ENCODE measurements around the gene TMEM145.
A peak's percentile ranks its signal among the peaks of the same experiment; 100 is the strongest.

The TMEM145 gene

GRCh38 chr19:42366673-42367072 is 53.6 kb downstream of the TMEM145 start:
- peak in 1 of 2 experiments; percentile 52 for DNase-seq

- no peak for DNase-seq
Observed at GRCh38 chr19:42367929-42368328, 54.8 kb downstream of the TMEM145 start.

- DNase-seq = no peak
Observed at GRCh38 chr19:42368360-42368759, 55.3 kb downstream of the TMEM145 start.

- no peak for DNase-seq
Observed at GRCh38 chr19:42368765-42369164, 55.7 kb downstream of the TMEM145 start.

- DNase-seq = no peak
Observed at GRCh38 chr19:42369433-42370067, 56.4 kb downstream of the TMEM145 start.

- DNase-seq = no peak
Observed at GRCh38 chr19:42370068-42370520, 57.0 kb downstream of the TMEM145 start.

GRCh38 chr19:42370626-42371175 is 57.6 kb downstream of the TMEM145 start:
- DNase-seq = no peak

Data from cerebellar nuclear complex (tissue), 1 donor.